OCI-LY3 (cell line): ENCODE data around the gene TRNT1.

Experiments used
- H2AFZ ChIP-seq: fragments of 200-600, 300-600 bp; shearing (Covaris generic); 2 replicates; pipeline ENCODE4 v1.6.0; 2014; ENCODE audit warnings: antibody characterized with exemption, low read depth, low read length
- H3K27ac ChIP-seq: fragments of 200-600, 300-600 bp; sonication (generic); 2 replicates; pipeline ENCODE4 v1.5.1; 2014; ENCODE audit warnings: mild to moderate bottlenecking, low read length, moderate library complexity, mixed read lengths
- H3K27me3 ChIP-seq: fragments of 200-600, 300-600 bp; sonication (generic); 2 replicates; pipeline ENCODE4 v1.6.1; 2014; ENCODE audit warnings: low read depth, low read length, mixed read lengths
- H3K36me3 ChIP-seq: fragments of 200-600, 300-600 bp; sonication (generic); replicated peaks from 2 replicates; pipeline ENCODE3; 2014; ENCODE audit warnings: low read depth, low read length, mixed read lengths
- H3K4me1 ChIP-seq: fragments of 300-600, 200-600 bp; sonication (generic); 2 replicates; pipeline ENCODE4 v1.6.1; 2014; ENCODE audit warnings: low read length, mixed read lengths
- H3K4me2 ChIP-seq: fragments of 200-600, 300-600 bp; sonication (generic); 2 replicates; pipeline ENCODE4 v1.6.1; 2014; ENCODE audit warnings: low read length, mixed read lengths
- H3K4me3 ChIP-seq: fragments of 300-600, 200-600 bp; sonication (generic); 2 replicates; pipeline ENCODE4 v1.5.1; 2014; ENCODE audit warnings: antibody characterized with exemption, mild to moderate bottlenecking, low read length, moderate library complexity
- H3K79me2 ChIP-seq: fragments of 300-600, 200-600 bp; shearing (Covaris generic); 2 replicates; pipeline ENCODE4 v1.6.1; 2014; ENCODE audit warnings: mild to moderate bottlenecking, low read length, mixed read lengths
- H3K9ac ChIP-seq: fragments of 300-600, 200-600 bp; shearing (Covaris generic); 2 replicates; pipeline ENCODE4 v1.6.0; 2014; ENCODE audit warnings: mild to moderate bottlenecking, low read length, moderate library complexity
- H3K9me3 ChIP-seq: fragments of 200-600, 300-600 bp; shearing (Covaris generic); 2 replicates; pipeline ENCODE4 v1.6.1; 2014; ENCODE audit warnings: low read length, mixed read lengths; ENCODE audit not compliant: insufficient read depth
- H4K20me1 ChIP-seq: fragments of 200-600, 300-600 bp; sonication (generic); 2 replicates; pipeline ENCODE4 v1.6.1; 2016; ENCODE audit warnings: low read length, mixed read lengths; ENCODE audit not compliant: insufficient read depth
- EZH2phosphoT487 ChIP-seq: fragments of 200-600 bp; shearing (Covaris generic); IDR thresholded peaks from 2 replicates; pipeline ENCODE4 v1.6.1; 2018; ENCODE audit warnings: antibody characterized with exemption, mixed run types, low read depth
- TF ChIP-seq, protein P1 (sequence below): fragments of 200-600, 300-600 bp; sonication (generic); IDR thresholded peaks from 2 replicates; pipeline ENCODE4 v1.5.1; 2014; ENCODE audit warnings: antibody characterized with exemption, low read length, low read depth

The TRNT1 gene

DNA sequence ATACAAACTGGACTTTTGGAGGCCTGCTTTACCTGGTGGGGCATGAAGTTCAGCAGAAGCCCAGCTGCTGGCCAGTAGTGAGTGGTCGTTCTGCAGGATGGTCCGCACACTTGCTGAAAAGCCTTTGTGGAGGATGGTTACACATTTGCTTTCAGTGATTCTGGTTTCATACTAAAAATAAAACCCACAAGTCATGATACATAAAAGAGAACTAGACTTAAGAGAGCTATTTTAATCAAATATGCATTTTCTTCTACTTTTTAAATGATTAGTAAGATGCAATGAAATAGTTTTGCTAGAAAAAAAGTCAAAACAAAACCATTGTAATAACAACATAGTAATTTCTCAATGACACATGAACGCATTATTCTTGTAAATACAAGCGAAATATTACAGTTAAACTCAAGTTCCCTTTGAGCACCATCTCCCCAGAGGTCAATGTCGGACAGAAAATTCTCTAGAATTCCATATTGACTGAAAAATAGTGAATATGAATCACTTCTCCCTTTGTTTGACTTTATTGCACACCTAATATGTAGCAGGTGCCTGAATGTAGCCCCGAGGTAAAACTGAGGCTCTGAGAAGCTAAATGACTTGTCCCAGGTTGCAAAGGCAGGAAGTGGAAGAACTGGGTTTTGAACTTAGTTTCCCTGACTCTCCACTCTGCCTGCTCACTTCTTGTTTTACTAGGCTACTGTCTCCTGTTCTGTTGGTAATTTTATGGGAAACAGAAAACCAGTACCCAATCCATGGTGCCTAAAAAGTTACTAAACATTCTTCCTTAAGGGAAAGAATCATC, 24.9 kb upstream of the TRNT1 start:
- no peaks in the 10 kb centered on the region for H3K9me3 ChIP-seq
- H3K27ac ChIP-seq, result peak overlapping the region; percentile 18; the same call in 1 of the 2 replicates
- H3K4me1 ChIP-seq, result peaks cover 31% of the 10 kb centered on the region
- peak overlapping the region; percentile 26; the same call in 1 of the 2 replicates for H2AFZ ChIP-seq
- H3K4me2 ChIP-seq, result peak overlapping the region; percentile 74
- no peaks in the 10 kb centered on the region for H4K20me1 ChIP-seq
- H3K9ac ChIP-seq, result 0 out of 2 replicates have a peak overlapping the region, but pooled peaks have one; percentile 9
- no peaks in the 10 kb centered on the region for H3K36me3 ChIP-seq
- H3K4me3 ChIP-seq, result peak overlapping the region; percentile 49
- no peaks in the 10 kb centered on the region for H3K27me3 ChIP-seq
- TF ChIP-seq, protein P1, sequence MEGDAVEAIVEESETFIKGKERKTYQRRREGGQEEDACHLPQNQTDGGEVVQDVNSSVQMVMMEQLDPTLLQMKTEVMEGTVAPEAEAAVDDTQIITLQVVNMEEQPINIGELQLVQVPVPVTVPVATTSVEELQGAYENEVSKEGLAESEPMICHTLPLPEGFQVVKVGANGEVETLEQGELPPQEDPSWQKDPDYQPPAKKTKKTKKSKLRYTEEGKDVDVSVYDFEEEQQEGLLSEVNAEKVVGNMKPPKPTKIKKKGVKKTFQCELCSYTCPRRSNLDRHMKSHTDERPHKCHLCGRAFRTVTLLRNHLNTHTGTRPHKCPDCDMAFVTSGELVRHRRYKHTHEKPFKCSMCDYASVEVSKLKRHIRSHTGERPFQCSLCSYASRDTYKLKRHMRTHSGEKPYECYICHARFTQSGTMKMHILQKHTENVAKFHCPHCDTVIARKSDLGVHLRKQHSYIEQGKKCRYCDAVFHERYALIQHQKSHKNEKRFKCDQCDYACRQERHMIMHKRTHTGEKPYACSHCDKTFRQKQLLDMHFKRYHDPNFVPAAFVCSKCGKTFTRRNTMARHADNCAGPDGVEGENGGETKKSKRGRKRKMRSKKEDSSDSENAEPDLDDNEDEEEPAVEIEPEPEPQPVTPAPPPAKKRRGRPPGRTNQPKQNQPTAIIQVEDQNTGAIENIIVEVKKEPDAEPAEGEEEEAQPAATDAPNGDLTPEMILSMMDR, result no peak
- no peak for TF ChIP-seq EZH2phosphoT487
- no peaks in the 10 kb centered on the region for H3K79me2 ChIP-seq

DNA sequence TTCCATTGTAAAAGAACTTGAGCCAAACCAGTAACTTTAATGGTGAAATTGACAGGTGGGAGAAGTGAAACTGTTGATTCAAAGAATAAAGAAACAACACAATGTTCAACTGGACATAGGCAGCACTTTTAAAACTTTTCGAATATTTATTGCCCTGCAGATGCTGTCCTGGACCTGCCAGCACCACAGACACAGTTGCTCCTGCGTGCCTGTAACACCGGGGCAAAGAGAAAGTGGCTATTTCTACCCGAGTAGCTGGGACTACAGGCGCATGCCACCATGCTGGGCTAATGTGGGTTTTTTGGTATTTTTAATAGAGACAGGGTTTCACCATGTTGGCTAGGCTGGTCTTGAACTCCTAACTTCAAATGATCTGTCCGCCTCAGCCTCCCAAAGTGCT, 24.0 kb upstream of the TRNT1 start:
- H3K9me3 ChIP-seq, result no peaks in the 10 kb centered on the region

DNA sequence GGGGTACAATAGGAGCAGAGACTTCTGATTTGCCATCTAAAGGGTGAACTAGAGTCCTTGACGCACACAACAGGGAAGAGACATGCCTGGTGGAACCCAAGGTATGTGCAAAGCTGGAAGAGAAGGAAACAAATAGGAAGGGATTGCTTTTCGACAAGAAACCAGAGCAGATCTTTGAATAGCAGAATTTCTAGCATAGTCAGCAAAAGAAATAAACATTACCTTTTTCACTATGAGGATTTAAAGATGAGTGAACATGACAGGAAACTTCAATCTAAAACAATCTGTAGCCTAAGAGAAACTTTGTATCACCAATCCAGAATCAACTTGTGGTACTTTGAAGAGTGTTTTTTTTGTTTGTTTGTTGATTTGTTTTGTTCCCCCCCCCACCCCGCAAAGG, 21.5 kb upstream of the TRNT1 start:
- H3K79me2 ChIP-seq, result no peaks in the 10 kb centered on the region
- H3K9me3 ChIP-seq, result no peaks in the 10 kb centered on the region
- H3K27ac ChIP-seq, result no peak overlapping the region
- no peak overlapping the region for H3K9ac ChIP-seq
- H3K4me3 ChIP-seq, result no peak overlapping the region
- no peaks in the 10 kb centered on the region for H4K20me1 ChIP-seq
- H3K4me1 ChIP-seq, result peaks cover 46% of the 10 kb centered on the region
- H2AFZ ChIP-seq, result no peak overlapping the region
- no peaks in the 10 kb centered on the region for H3K27me3 ChIP-seq
- no peaks in the 10 kb centered on the region for H3K36me3 ChIP-seq
- TF ChIP-seq, protein P1, result no peak
- TF ChIP-seq EZH2phosphoT487, result no peak
- no peak overlapping the region for H3K4me2 ChIP-seq

More for the DNA sequence above, 24.0 kb upstream of the TRNT1 start:
- no peak overlapping the region for H3K27ac ChIP-seq
- peaks cover 29% of the 10 kb centered on the region for H3K4me1 ChIP-seq
- 0 out of 2 replicates have a peak overlapping the region, but pooled peaks have one; percentile 3 for H3K9ac ChIP-seq
- H3K27me3 ChIP-seq, result no peaks in the 10 kb centered on the region
- no peaks in the 10 kb centered on the region for H3K36me3 ChIP-seq
- H3K79me2 ChIP-seq, result no peaks in the 10 kb centered on the region
- H3K4me2 ChIP-seq, result peak overlapping the region; percentile 74
- no peaks in the 10 kb centered on the region for H4K20me1 ChIP-seq
- peak overlapping the region; percentile 49 for H3K4me3 ChIP-seq
- H2AFZ ChIP-seq, result peak overlapping the region; percentile 42; the same call in 1 of the 2 replicates
- TF ChIP-seq, protein P1, result no peak
- TF ChIP-seq EZH2phosphoT487, result no peak

DNA sequence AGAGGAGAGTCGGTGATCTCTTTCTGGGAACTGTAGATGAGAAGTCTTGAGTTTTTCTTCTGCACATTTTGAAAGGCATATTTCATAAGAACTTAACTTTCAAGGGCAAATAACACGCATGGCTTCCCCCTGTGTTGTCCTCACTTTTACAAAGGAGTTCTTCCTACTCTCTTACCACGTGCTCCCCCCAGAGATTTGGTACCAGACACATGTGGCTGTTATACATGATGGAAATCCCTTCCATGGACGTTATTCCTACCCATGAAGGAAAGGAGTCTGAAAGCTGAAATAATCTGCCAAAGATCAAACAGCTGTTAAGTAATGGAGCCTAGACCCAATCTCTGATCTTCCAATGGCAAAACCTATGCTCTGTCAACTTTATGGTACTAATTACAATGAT, 20.9 kb upstream of the TRNT1 start:
- no peaks in the 10 kb centered on the region for H3K36me3 ChIP-seq
- H3K79me2 ChIP-seq, result no peaks in the 10 kb centered on the region
- no peaks in the 10 kb centered on the region for H3K9me3 ChIP-seq
- peaks cover 49% of the 10 kb centered on the region for H3K4me1 ChIP-seq
- TF ChIP-seq EZH2phosphoT487, result no peak
- TF ChIP-seq, protein P1, result no peak
- no peak overlapping the region for H2AFZ ChIP-seq
- H3K27me3 ChIP-seq, result no peaks in the 10 kb centered on the region
- H3K4me2 ChIP-seq, result no peak overlapping the region
- no peak overlapping the region for H3K9ac ChIP-seq
- H3K4me3 ChIP-seq, result no peak overlapping the region
- no peak overlapping the region for H3K27ac ChIP-seq
- H4K20me1 ChIP-seq, result no peaks in the 10 kb centered on the region
